Mesodermal cell (in vitro differentiated cells): Measurements from ENCODE around the gene NOLC1.

Experiments used
- H3K27ac ChIP-seq: 2 replicates; pipeline ENCODE4 v1.7.0; 2013; ENCODE audit warnings: mild to moderate bottlenecking, low read depth, low read length, moderate library complexity; ENCODE audit not compliant: severe bottlenecking
- H3K36me3 ChIP-seq: 2 replicates; pipeline ENCODE4 v1.7.1; 2013; ENCODE audit warnings: mild to moderate bottlenecking, low read length, moderate library complexity; ENCODE audit not compliant: control insufficient read depth, insufficient read depth
- H3K4me1 ChIP-seq: one replicate; pipeline ENCODE4 v1.7.1; 2013; ENCODE audit warnings: mild to moderate bottlenecking, low read length; ENCODE audit not compliant: insufficient read depth, control insufficient read depth, poor library complexity, severe bottlenecking
- H3K4me3 ChIP-seq: 2 replicates; pipeline ENCODE4 v1.7.0; 2013; ENCODE audit warnings: low read length, control low read depth, mild to moderate bottlenecking; ENCODE audit not compliant: insufficient read depth, poor library complexity, severe bottlenecking; ENCODE audit errors: extremely low read depth
- H3K9me3 ChIP-seq: 2 replicates; pipeline ENCODE4 v1.7.1; 2013; ENCODE audit warnings: mild to moderate bottlenecking, low read length, moderate library complexity; ENCODE audit not compliant: control insufficient read depth
- WGBS, 2 experiments: methylation state at CpG; one replicate each; pipeline ENCODE4 v1.1.5; 2013; ENCODE audit warnings: missing lambda C conversion rate in 2 of 2; ENCODE audit not compliant: insufficient coverage in 2 of 2; 5-methylcytosine and 5-hydroxymethylcytosine counted together

The NOLC1 gene

GRCh38 chr10:102123223-102123622 is 29.0 kb upstream of the NOLC1 start:
- 94 to 100% methylated on average over 2 to 3 of the region's 3 CpGs for WGBS, 2 experiments
- no peaks in the 10 kb centered on the region for H3K9me3 ChIP-seq
- H3K4me1 ChIP-seq, result peaks cover 28% of the 10 kb centered on the region
- H3K4me3 ChIP-seq, result no peak overlapping the region
- no peaks in the 10 kb centered on the region for H3K36me3 ChIP-seq
- no peak overlapping the region for H3K27ac ChIP-seq

GRCh38 chr10:102131286-102132170 is 20.7 kb upstream of the NOLC1 start:
- WGBS, 2 experiments, result 100% methylated on average over 1 of the region's 8 CpGs
- Histone ChIP-seq H3K36me3 (peaks cover 19% of the 10 kb centered on the region), H3K27ac (no peak overlapping the region), H3K4me3 (no peak overlapping the region), H3K9me3 (no peaks in the 10 kb centered on the region), H3K4me1 (peaks cover 28% of the 10 kb centered on the region)

- H3K4me1 ChIP-seq, result peaks cover 30% of the 10 kb centered on the region
- no peak overlapping the region for H3K27ac ChIP-seq
- no peaks in the 10 kb centered on the region for H3K9me3 ChIP-seq
- peaks cover 21% of the 10 kb centered on the region for H3K36me3 ChIP-seq
- H3K4me3 ChIP-seq, result peak overlapping the region; percentile 96
- WGBS, 2 experiments, result 38 to 48% methylated on average over 7 to 8 of the region's 8 CpGs
These were observed 20.0 kb upstream of the NOLC1 start for GRCh38 chr10:102132193-102132562.

GRCh38 chr10:102132563-102133372 is 19.4 kb upstream of the NOLC1 start, which contains the start of gene PPRC1:
Gene PPRC1 (plus strand): TSS chr10:102133040. CDS start chr10:102133069, 29 bp downstream.
- H3K4me3 ChIP-seq, result peak within 1 kb of the TSS; percentile 96
- H3K36me3 ChIP-seq, result peaks cover 27% of the 10 kb centered on the region
- H3K27ac ChIP-seq, result peak within 1 kb of the TSS; percentile 94
- H3K4me1 ChIP-seq, result peaks cover 28% of the 10 kb centered on the region
- no peaks in the 10 kb centered on the region for H3K9me3 ChIP-seq
- 1% methylated on average over 42 to 44 of the region's 64 CpGs for WGBS, 2 experiments

- 0% methylated on average over 34 to 39 of the region's 48 CpGs for WGBS, 2 experiments
- H3K9me3 ChIP-seq, result no peaks in the 10 kb centered on the region
- H3K4me1 ChIP-seq, result peaks cover 27% of the 10 kb centered on the region
- peak overlapping the region; percentile 94 for H3K27ac ChIP-seq
- H3K36me3 ChIP-seq, result peaks cover 35% of the 10 kb centered on the region
- H3K4me3 ChIP-seq, result peak overlapping the region; percentile 96
These were observed 18.6 kb upstream of the NOLC1 start for GRCh38 chr10:102133373-102134195.

GRCh38 chr10:102134416-102134815 is 17.8 kb upstream of the NOLC1 start:
- H3K27ac ChIP-seq, result peak overlapping the region; percentile 94
- peaks cover 44% of the 10 kb centered on the region for H3K36me3 ChIP-seq
- no peaks in the 10 kb centered on the region for H3K9me3 ChIP-seq
- WGBS, 2 experiments, result 60 to 71% methylated on average over 1 of the region's 2 CpGs
- peaks cover 27% of the 10 kb centered on the region for H3K4me1 ChIP-seq
- H3K4me3 ChIP-seq, result peak overlapping the region; percentile 96

GRCh38 chr10:102135956-102136526 is 16.1 kb upstream of the NOLC1 start:
- no peak overlapping the region for H3K27ac ChIP-seq
- no peak overlapping the region for H3K4me3 ChIP-seq
- H3K9me3 ChIP-seq, result no peaks in the 10 kb centered on the region
- H3K4me1 ChIP-seq, result peaks cover 27% of the 10 kb centered on the region
- peaks cover 60% of the 10 kb centered on the region for H3K36me3 ChIP-seq
- WGBS, 2 experiments, result 74 to 95% methylated on average over 2 to 5 of the region's 7 CpGs

- WGBS, 2 experiments, result 94 to 97% methylated on average over 14 to 15 of the region's 15 CpGs
- Histone ChIP-seq H3K4me1 (peaks cover 20% of the 10 kb centered on the region), H3K4me3 (no peak overlapping the region), H3K36me3 (peaks cover 93% of the 10 kb centered on the region), H3K9me3 (no peaks in the 10 kb centered on the region), H3K27ac (no peak overlapping the region)
These were observed 12.7 kb upstream of the NOLC1 start for GRCh38 chr10:102139281-102140110.

GRCh38 chr10:102140218-102140617 is 12.0 kb upstream of the NOLC1 start:
- Histone ChIP-seq H3K4me3 (no peak overlapping the region), H3K4me1 (peaks cover 13% of the 10 kb centered on the region), H3K36me3 (peaks cover 93% of the 10 kb centered on the region), H3K9me3 (no peaks in the 10 kb centered on the region), H3K27ac (no peak overlapping the region)
- WGBS, 2 experiments, result 97 to 99% methylated on average over 4 of the region's 4 CpGs
